GM18507 (cell line): Measurements from ENCODE around the gene ZNF532.

Experiments used
- DNase-seq: peaks from one replicate; pipeline ENCODE4 v3.0.0; 2011; ENCODE audit warnings: low read depth; ENCODE audit not compliant: insufficient read length; ENCODE audit errors: extremely low spot score
- FAIRE-seq: peaks from 2 replicates; lab custom pipeline; 2011; peaks lifted over from hg19 to GRCh38; lab: Jason Lieb, UNC

ZNF532 gene

GRCh38 chr18:58927659-58928058 lies 63.0 kb downstream of the ZNF532 start:
- FAIRE-seq (no peak), DNase-seq (no peak)

- DNase-seq: no peak
- no peak for FAIRE-seq
These were observed 63.7 kb downstream of the ZNF532 start for GRCh38 chr18:58928386-58928785.

- FAIRE-seq (no peak), DNase-seq (no peak)
These were observed 64.5 kb downstream of the ZNF532 start for GRCh38 chr18:58929206-58929605.

- DNase-seq (no peak), FAIRE-seq (no peak)
These were observed 69.7 kb downstream of the ZNF532 start for GRCh38 chr18:58934356-58934755.

- FAIRE-seq (no peak), DNase-seq (no peak)
These were observed 70.4 kb downstream of the ZNF532 start for GRCh38 chr18:58934933-58935577.

GRCh38 chr18:58937071-58937886 lies 72.6 kb downstream of the ZNF532 start:
- no peak for DNase-seq
- FAIRE-seq: no peak

- no peak for DNase-seq
- FAIRE-seq: no peak
These were observed 73.2 kb downstream of the ZNF532 start for GRCh38 chr18:58937887-58938267.

- DNase-seq: no peak
- FAIRE-seq: no peak
These were observed 76.9 kb downstream of the ZNF532 start for GRCh38 chr18:58941426-58942099.

- FAIRE-seq (no peak), DNase-seq (no peak)
These were observed 79.2 kb downstream of the ZNF532 start for GRCh38 chr18:58943896-58944295.

GRCh38 chr18:58947136-58947732 lies 82.6 kb downstream of the ZNF532 start:
- DNase-seq: no peak
- peak; percentile 85 for FAIRE-seq

- DNase-seq: no peak
- FAIRE-seq: no peak
These were observed 84.4 kb downstream of the ZNF532 start for GRCh38 chr18:58949031-58949430.

GRCh38 chr18:58951986-58952702 lies 87.5 kb downstream of the ZNF532 start:
- FAIRE-seq (no peak), DNase-seq (no peak)

GRCh38 chr18:58952858-58953257 lies 88.2 kb downstream of the ZNF532 start:
- FAIRE-seq (no peak), DNase-seq (no peak)

GRCh38 chr18:58953627-58954026 lies 89.0 kb downstream of the ZNF532 start:
- DNase-seq: no peak
- FAIRE-seq: no peak

- DNase-seq (no peak), FAIRE-seq (no peak)
These were observed 90.3 kb downstream of the ZNF532 start for GRCh38 chr18:58955001-58955400.

GRCh38 chr18:58955738-58956137 lies 91.1 kb downstream of the ZNF532 start:
- FAIRE-seq: no peak
- no peak for DNase-seq

GRCh38 chr18:58958628-58959027 lies 94.0 kb downstream of the ZNF532 start:
- DNase-seq: no peak
- FAIRE-seq: no peak

GRCh38 chr18:58960508-58960907 lies 95.8 kb downstream of the ZNF532 start:
- FAIRE-seq: no peak
- DNase-seq: no peak

GRCh38 chr18:58960946-58961722 lies 96.5 kb downstream of the ZNF532 start:
- FAIRE-seq (no peak), DNase-seq (no peak)
